Activated naive CD4-positive, alpha-beta T cell treated with anti-CD3 and anti-CD28 coated beads, Interleukin-2, amount 50 U/mL, for 72 hours (primary cell): ENCODE results near the gene RAB35. TPM values are rescaled to one million over a fixed set of nuclear protein-coding genes. Genes with fewer than 3 reads are reported as not detected.

Source experiments
- total RNA-seq, 2 donors: library from RNA; stranded (reverse); gene quantifications; one replicate each; pipeline ENCODE4 v1.2.3, GENCODE V29; 2022

RAB35 gene
- total RNA-seq, 2 donors from 2014 or later = 38.7 to 59.6 TPM

Other genes with a start within 250 kb of the RAB35 start
- gene CIT, start 239.4 kb downstream of the RAB35 start, total RNA-seq = 100 to 1,000 TPM in 1 of 2 donors, 10 to 100 TPM in 1; 83.4 to 147 TPM
- gene BICDL1, start 127.5 kb downstream of the RAB35 start, total RNA-seq = 100 to 1,000 TPM in 1 of 2 donors, 10 to 100 TPM in 1; 92.5 to 158 TPM
- gene GCN1, start 78.0 kb upstream of the RAB35 start, total RNA-seq = 100 to 1,000 TPM; 114 to 131 TPM
- gene RPLP0, start 84.4 kb upstream of the RAB35 start, total RNA-seq = 1,000 to 10,000 TPM; 4,045 to 4,525 TPM
- gene PXN, start 149.0 kb upstream of the RAB35 start, total RNA-seq = 10 to 100 TPM; 49.8 to 66.8 TPM
- gene RNU4-2, start 175.2 kb upstream of the RAB35 start, total RNA-seq = 1,000 to 10,000 TPM; 2,655 to 3,867 TPM
- 1,000 to 10,000 TPM; 1,753 to 2,211 TPM for gene RNU4-1, start 176.5 kb upstream of the RAB35 start, total RNA-seq
- 1 to 10 TPM; 3.3 TPM for gene SIRT4, start 185.6 kb upstream of the RAB35 start, total RNA-seq
- gene PLA2G1B, start 211.0 kb upstream of the RAB35 start, total RNA-seq = not detected